Activated naive CD4-positive, alpha-beta T cell treated with anti-CD3 and anti-CD28 coated beads, Interleukin-2, amount 10 ng/mL, durations not matched to agents 7 days and 5 days (primary cell): ENCODE measurements around the gene MYOM1.
"Not testable (repeated sequence)": the region's sequence is repeated elsewhere in the genome, so short reads cannot be mapped to it uniquely, and the experiment has no call there.

Experiments used
- CTCF ChIA-PET: fragments of 350-600 bp; sonication (Branson Sonifier 250); formaldehyde crosslinking; loops from one replicate; lab custom pipeline; 2021; ENCODE audit warnings: antibody characterized with exemption; lab: Charles Lee
- DNase-seq: peaks from one replicate; pipeline ENCODE4 v3.0.0-alpha.2; 2020
- H3K27ac Mint-ChIP-seq: one replicate; pipeline ENCODE4 v1.8.0; 2021; ENCODE audit warnings: mild to moderate bottlenecking, moderate library complexity, mixed read lengths
- H3K27me3 Mint-ChIP-seq: one replicate; pipeline ENCODE4 v1.8.0; 2021; ENCODE audit warnings: mild to moderate bottlenecking, mixed read lengths
- H3K36me3 Mint-ChIP-seq: one replicate; pipeline ENCODE4 v1.8.0; 2021; ENCODE audit warnings: mixed read lengths
- H3K4me1 Mint-ChIP-seq: one replicate; pipeline ENCODE4 v1.8.0; 2021; ENCODE audit warnings: mixed read lengths
- H3K4me3 Mint-ChIP-seq: one replicate; pipeline ENCODE4 v1.8.0; 2021; ENCODE audit warnings: mild to moderate bottlenecking, moderate library complexity, mixed read lengths
- H3K9me3 Mint-ChIP-seq: one replicate; pipeline ENCODE4 v1.8.0; 2021; ENCODE audit warnings: mixed read lengths

The MYOM1 gene

DNA sequence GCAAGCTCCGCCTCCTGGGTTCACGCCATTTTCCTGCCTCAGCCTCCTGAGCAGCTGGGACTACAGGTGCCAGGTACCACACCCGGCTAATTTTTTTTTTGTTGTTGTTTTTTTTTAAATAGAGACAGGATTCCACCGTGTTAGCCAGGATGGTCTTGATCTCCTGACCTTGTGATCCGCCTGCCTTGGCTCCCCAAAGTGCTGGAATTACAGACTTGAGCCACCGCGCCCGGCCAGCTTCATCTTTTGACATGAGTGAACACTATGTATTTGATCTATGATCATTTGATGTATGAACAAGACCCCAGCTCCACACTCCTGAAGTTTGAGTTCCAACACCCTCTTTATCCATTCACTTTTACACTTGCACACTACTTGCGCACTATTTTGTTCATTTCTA, 163.5 kb downstream of the MYOM1 start:
- CTCF ChIA-PET: interaction anchor here (1.6 to 2.0 kb wide), 3 partner anchors 61 to 73 kb away, joined by 4 to 6 read pairs (median 4); no protein-coding TSS in a partner anchor
- H3K9me3 Mint-ChIP-seq: peaks cover 11% of the 10 kb centered on the region
- no peak for DNase-seq
- peaks cover 72% of the 10 kb centered on the region for H3K4me1 Mint-ChIP-seq
- H3K4me3 Mint-ChIP-seq: no peak overlapping the region
- H3K27me3 Mint-ChIP-seq: peaks cover 4% of the 10 kb centered on the region
- peaks cover 12% of the 10 kb centered on the region for H3K36me3 Mint-ChIP-seq
- H3K27ac Mint-ChIP-seq: peak overlapping the region; percentile 66

DNA sequence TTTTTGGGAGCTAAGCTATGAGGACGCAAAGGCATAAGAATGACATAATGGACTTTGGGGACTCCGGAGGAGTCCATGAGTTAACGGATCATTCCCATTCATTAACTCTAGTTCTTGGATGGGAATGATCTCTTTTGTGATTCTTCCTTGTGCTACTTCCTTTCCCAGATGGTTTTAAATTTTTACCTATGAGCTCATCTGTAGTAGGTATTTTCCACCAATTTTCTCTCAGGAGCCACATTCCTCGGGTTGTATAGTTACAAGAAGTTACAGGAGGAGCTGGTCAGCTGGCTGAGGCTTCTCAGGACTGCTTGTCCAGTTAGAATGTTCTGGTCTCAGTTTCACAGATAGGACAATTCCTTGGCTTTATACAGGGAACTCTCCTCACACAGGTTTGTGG, 164.0 kb downstream of the MYOM1 start:
- Mint-ChIP-seq H3K27me3 (peaks cover 4% of the 10 kb centered on the region), H3K9me3 (peaks cover 11% of the 10 kb centered on the region), H3K4me3 (no peak overlapping the region), H3K27ac (no peak overlapping the region), H3K36me3 (peaks cover 12% of the 10 kb centered on the region), H3K4me1 (peaks cover 67% of the 10 kb centered on the region)
- DNase-seq: no peak
- CTCF ChIA-PET: interaction anchor here (1.8 to 2.0 kb wide), 2 partner anchors 62 to 73 kb away, joined by 4 to 6 read pairs; no protein-coding TSS in a partner anchor

DNA sequence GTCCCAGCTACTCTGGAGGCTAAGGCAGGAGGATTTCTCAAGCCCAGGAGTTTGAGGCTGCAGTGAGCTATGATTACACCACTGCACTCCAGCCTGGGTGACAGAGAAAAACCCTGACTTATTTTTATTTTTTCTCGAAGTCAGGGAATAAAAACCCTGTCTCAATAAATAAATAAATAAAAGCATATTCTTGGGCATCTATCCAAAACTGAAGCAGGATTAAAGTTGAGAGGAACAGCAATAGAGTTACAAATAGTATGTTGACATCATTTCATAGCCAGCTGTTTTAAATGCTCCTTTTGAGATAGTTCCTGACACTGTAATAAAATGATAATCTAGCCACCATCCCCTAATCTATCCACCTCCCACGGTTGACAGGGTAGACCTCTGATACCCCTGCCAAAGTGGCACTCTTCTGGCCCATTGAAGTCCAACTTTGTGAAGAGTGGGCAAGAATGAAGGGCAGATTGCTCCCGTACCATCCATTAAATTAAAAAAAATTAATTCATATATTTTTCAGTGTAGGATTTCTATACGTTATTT, 164.5 kb downstream of the MYOM1 start:
- DNase-seq: no peak
- H3K27ac Mint-ChIP-seq: no peak overlapping the region
- H3K9me3 Mint-ChIP-seq: peaks cover 11% of the 10 kb centered on the region
- no peak overlapping the region for H3K4me3 Mint-ChIP-seq
- peaks cover 61% of the 10 kb centered on the region for H3K4me1 Mint-ChIP-seq
- CTCF ChIA-PET: interaction anchor here (1.8 to 2.0 kb wide), 2 partner anchors 61 to 74 kb away, joined by 4 to 6 read pairs; no protein-coding TSS in a partner anchor
- peaks cover 12% of the 10 kb centered on the region for H3K36me3 Mint-ChIP-seq
- peaks cover 4% of the 10 kb centered on the region for H3K27me3 Mint-ChIP-seq

DNA sequence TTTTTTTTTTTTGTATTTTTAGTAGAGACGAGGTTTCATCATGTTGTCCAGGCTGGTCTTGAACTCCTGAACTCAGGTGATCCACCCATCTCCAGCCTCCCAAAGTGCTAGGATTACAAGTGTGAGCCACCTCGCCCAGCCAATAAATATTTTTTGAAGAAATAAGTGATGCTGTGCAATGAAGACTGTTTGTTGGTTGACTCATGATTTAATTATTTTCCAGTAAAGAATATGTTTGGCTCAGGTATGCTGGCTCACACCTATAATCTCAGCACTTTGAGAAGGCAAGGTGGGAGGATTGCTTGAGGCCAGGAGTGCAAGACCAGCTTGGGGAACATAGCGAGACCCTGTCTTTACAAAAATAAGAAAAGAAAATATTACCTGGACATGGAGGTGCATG, 165.0 kb downstream of the MYOM1 start:
- peaks cover 4% of the 10 kb centered on the region for H3K27me3 Mint-ChIP-seq
- peaks cover 12% of the 10 kb centered on the region for H3K36me3 Mint-ChIP-seq
- no peak for DNase-seq
- CTCF ChIA-PET: interaction anchor here (1.8 kb wide), 1 partner anchor 61 kb away, joined by 4 read pairs; no protein-coding TSS in a partner anchor
- H3K9me3 Mint-ChIP-seq: peaks cover 11% of the 10 kb centered on the region
- peaks cover 56% of the 10 kb centered on the region for H3K4me1 Mint-ChIP-seq
- H3K4me3 Mint-ChIP-seq: no peak overlapping the region
- no peak overlapping the region for H3K27ac Mint-ChIP-seq

DNA sequence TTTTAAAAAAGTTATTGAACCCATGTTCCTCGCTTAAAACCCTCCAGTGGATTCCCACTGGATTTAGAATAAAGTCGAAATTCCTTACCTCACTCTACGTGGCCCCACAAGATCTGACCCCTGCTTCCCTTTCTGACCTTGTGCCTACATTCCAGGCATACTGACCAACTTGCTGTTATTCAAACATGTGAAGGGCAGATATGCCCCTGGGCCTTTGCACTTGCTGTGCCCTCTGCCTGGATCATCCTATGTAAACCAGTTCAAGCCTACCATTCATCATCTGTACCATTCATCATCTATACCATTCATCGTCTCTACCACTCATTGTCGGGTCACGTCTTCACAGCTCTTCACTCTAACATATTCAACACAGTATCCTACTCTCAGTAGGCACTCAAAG, 165.6 kb downstream of the MYOM1 start:
- CTCF ChIA-PET: no interaction called here
- H3K4me1 Mint-ChIP-seq: peaks cover 52% of the 10 kb centered on the region
- no peak overlapping the region for H3K27ac Mint-ChIP-seq

DNA sequence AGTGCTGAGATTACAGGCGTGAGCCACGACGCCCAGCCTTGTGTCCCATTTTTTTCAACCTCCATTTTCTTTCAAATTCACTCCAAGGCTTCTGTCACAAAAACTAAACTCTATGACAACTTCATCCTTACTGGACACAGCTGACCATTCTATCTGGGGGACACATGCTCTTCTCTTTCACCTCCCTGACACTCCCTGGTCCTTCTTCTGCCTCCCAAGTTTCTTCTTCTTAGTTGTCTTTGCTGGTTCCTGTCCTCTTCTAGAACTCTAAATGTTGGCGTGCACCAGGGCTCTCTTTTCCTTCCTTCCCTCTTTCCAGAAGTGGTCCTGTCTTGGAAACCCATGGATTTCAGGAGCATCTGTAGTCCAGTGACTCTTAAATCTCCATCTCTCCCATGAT, 166.7 kb downstream of the MYOM1 start:
- peaks cover 11% of the 10 kb centered on the region for H3K9me3 Mint-ChIP-seq
- H3K27ac Mint-ChIP-seq: peak overlapping the region; percentile 30
- H3K4me3 Mint-ChIP-seq: no peak overlapping the region

More for the DNA sequence above, 165.6 kb downstream of the MYOM1 start:
- DNase-seq: no peak
- no peak overlapping the region for H3K4me3 Mint-ChIP-seq
- peaks cover 11% of the 10 kb centered on the region for H3K9me3 Mint-ChIP-seq
- H3K27me3 Mint-ChIP-seq: peaks cover 4% of the 10 kb centered on the region
- peaks cover 12% of the 10 kb centered on the region for H3K36me3 Mint-ChIP-seq

DNA sequence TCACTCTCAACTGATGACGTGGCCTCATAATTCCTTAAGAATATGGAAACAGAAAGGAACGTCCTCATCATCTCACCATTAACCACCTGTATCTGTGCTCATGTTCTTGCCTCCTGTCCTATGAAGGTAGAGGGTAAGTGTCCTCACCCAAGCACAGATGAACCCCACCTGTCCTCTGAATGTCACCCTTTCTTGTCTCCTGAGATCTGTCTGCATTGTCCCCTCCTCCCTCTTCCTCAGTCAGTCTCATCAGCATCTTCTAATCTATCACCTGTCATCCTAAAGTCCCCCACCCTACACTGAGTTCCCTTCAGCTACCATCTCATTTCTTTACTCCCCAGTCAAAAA, 167.4 kb downstream of the MYOM1 start:
- peaks cover 11% of the 10 kb centered on the region for H3K9me3 Mint-ChIP-seq
- H3K4me3 Mint-ChIP-seq: no peak overlapping the region

More for the DNA sequence above, 166.7 kb downstream of the MYOM1 start:
- Mint-ChIP-seq H3K27me3 (peaks cover 6% of the 10 kb centered on the region), H3K36me3 (peaks cover 12% of the 10 kb centered on the region), H3K4me1 (peaks cover 46% of the 10 kb centered on the region)
- no peak for DNase-seq
- CTCF ChIA-PET: interaction anchor here (0.7 kb wide), 1 partner anchor 35 kb away, joined by 3 read pairs; no protein-coding TSS in a partner anchor

DNA sequence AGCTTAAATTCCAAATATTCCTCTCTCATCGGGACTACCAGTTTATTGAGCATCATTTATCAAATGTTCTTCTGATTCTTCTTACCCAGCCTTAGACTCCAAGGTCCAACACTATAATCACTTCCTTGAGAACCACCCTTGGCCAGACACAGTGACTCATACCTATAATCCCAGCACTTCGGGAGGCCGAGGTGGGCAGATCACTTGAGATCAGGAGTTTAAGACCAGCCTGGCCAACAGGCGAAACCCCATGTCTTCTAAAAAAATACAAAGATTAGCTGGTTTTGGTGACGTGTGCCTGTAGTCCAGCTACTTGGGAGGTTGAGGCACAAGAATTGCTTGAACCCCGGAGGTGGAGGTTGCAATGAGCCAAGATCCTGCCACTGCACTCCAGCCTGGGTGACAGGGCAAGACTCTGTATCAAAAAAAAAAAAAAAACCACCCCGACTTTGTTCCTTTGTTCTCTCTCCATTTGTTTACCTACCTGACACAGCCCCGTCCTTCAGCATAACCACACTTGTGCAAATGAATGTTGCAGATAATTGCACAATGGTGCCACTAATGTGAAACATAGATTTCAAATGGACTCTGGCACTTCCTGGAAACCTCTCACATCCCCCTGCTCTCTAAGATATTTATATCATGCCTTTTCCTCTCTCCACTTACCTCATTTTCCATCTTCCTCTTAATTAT, 167.9 kb downstream of the MYOM1 start:
- peaks cover 11% of the 10 kb centered on the region for H3K9me3 Mint-ChIP-seq
- H3K27ac Mint-ChIP-seq: peak overlapping the region; percentile 42
- peaks cover 12% of the 10 kb centered on the region for H3K36me3 Mint-ChIP-seq
- DNase-seq: no peak
- H3K4me3 Mint-ChIP-seq: no peak overlapping the region
- CTCF ChIA-PET: no interaction called here
- peaks cover 38% of the 10 kb centered on the region for H3K4me1 Mint-ChIP-seq
- peaks cover 9% of the 10 kb centered on the region for H3K27me3 Mint-ChIP-seq

More for the DNA sequence above, 167.4 kb downstream of the MYOM1 start:
- Mint-ChIP-seq H3K36me3 (peaks cover 12% of the 10 kb centered on the region), H3K27me3 (peaks cover 9% of the 10 kb centered on the region), H3K27ac (peak overlapping the region; percentile 42), H3K4me1 (peaks cover 43% of the 10 kb centered on the region)
- no peak for DNase-seq
- CTCF ChIA-PET: no interaction called here

DNA sequence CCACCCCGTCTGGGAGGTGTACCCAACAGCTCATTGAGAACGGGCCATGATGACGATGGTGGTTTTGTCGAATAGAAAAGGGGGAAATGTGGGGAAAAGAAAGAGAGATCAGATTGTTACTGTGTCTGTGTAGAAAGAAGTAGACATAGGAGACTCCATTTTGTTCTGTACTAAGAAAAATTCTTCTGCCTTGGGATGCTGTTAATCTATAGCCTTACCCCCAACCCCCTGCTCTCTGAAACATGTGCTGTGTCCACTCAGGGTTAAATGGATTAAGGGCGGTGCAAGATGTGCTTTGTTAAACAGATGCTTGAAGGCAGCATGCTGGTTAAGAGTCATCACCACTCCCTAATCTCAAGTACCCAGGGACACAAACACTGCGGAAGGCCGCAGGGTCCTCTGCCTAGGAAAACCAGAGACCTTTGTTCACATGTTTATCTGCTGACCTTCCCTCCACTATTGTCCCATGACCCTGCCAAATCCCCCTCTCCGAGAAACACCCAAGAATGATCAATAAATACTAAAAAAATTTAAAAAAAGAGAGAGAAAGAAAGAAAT, 169.8 kb downstream of the MYOM1 start:
- DNase-seq, CTCF ChIA-PET, H3K4me3 Mint-ChIP-seq, H3K27ac Mint-ChIP-seq, H3K27me3 Mint-ChIP-seq: not testable (repeated sequence)
- peaks cover 11% of the 10 kb centered on the region for H3K9me3 Mint-ChIP-seq
- H3K4me1 Mint-ChIP-seq: peaks cover 47% of the 10 kb centered on the region
- peaks cover 12% of the 10 kb centered on the region for H3K36me3 Mint-ChIP-seq

DNA sequence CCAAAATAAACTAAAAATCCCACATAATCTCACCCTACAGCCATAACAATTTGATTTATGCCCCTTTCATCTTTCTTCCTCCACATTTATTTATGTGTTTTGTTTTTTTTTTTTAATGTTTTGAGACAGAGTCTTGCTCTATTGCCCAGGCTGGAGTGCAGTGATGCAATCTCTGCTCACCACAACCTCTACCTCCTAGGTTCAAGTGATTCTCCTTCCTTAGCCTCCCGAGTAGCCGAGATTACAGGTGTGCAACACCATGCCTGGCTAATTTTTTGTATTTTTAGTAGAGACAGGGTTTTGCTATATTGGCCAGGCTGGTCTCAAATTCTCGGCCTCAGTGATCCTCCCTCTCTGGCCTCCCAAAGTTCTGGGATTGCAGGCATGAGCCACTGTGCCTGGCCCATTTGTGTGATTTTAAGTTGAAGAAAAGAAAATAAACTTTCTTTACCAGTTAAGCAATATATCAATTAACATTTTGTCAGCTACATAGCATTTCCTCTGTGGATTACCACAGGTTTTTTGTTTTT, 170.9 kb downstream of the MYOM1 start:
- Mint-ChIP-seq H3K4me3 (no peak overlapping the region), H3K36me3 (peaks cover 9% of the 10 kb centered on the region), H3K27me3 (peaks cover 4% of the 10 kb centered on the region), H3K4me1 (peaks cover 46% of the 10 kb centered on the region), H3K9me3 (peaks cover 8% of the 10 kb centered on the region), H3K27ac (peak overlapping the region; percentile 62)
- CTCF ChIA-PET: no interaction called here
- DNase-seq: no peak

DNA sequence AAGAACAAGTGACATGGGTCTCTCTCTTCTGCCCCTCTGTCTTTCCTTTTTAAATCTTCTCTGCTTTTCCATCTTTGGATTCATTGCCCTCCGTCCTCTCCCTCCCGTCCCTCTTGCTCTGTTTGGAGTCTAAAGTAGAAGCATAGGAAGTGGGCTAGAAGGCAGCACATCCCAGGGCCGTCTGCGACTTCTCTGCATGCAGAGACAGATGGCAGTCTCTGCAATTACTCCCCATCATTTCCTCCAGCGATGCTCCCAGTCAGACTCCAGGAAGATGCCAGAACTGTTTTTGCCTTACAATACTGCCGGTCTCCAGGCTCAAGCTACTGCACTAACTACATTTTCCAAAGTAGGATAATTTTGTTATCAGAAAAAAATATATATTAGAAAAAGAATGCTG, 171.6 kb downstream of the MYOM1 start:
- no peak for DNase-seq
- Mint-ChIP-seq H3K4me1 (peaks cover 40% of the 10 kb centered on the region), H3K4me3 (no peak overlapping the region), H3K27me3 (peaks cover 4% of the 10 kb centered on the region), H3K9me3 (peaks cover 2% of the 10 kb centered on the region), H3K27ac (peak overlapping the region; percentile 34), H3K36me3 (peaks cover 3% of the 10 kb centered on the region)
- CTCF ChIA-PET: interaction anchor here (0.6 kb wide), 1 partner anchor 53 kb away, joined by 3 read pairs; no protein-coding TSS in a partner anchor

DNA sequence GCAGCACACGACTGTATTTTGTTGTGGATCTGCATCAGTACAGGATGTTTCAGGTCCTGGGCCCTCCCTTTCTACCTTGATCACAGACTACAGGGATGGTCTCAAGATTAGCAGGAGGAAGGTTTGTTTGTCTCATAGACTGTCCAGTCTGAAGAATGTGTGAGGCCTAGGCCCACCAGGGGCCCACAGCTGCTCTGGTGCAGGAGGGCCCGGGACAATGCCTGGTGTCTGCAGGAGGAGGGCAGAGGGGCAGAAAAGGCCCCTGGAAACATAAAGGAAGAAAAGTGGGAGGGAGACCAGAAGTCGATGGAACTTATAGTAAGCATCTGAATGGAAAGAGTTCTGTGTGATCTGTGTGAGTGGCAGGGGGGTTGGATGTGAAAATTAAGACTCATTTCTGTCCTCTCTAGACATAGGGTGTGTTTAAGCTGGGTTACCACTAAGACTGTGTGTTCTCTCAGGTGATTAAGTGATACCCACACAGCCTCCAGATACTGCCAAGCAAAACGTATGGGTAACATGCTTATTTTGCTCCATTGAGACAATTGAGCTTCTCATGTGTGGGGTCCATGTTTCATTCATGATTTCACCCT, 173.5 kb downstream of the MYOM1 start:
- Mint-ChIP-seq H3K9me3 (no peaks in the 10 kb centered on the region), H3K4me3 (no peak overlapping the region), H3K27me3 (peaks cover 4% of the 10 kb centered on the region), H3K27ac (peak overlapping the region; percentile 79), H3K36me3 (no peaks in the 10 kb centered on the region), H3K4me1 (peaks cover 29% of the 10 kb centered on the region)
- CTCF ChIA-PET: interaction anchor here (1.0 kb wide), 1 partner anchor 17 kb away, joined by 5 read pairs; no protein-coding TSS in a partner anchor
- no peak for DNase-seq

DNA sequence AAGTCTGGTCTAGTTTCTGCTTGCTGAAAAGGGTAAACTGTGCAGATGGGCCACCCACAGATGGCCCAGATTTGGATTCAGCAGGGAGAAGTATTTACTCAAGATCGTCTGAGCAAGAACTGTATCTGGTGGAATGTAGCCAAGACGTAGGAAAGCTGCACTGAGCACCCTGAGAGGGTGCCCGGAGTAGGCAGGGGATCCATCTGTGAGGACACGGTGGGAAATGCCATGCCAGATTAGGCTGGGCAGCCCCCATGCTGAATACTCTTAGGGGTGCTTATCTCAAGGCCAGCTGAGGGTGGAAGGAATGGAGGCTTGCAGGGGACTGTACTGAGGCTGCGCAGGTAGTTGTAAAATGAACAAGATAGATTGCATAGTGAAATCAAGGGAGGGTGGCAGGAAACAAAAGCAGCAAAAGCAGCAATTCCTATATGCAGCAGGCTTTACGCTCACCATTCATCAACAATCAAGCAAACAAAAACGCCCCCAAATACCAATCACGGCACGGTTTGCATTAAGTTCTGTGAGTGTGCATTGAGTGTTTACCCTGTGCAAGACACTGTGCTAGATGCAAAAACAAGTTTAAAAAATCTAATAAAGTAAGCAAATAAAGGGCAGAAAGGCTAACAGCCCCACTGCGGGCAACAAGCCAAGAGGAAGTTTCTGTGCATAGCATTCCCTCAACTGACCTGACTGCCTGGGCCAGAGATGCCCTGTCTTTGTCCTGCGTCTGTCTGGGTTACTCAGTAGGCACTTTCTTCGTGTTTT, 174.7 kb downstream of the MYOM1 start:
- Mint-ChIP-seq H3K9me3 (no peaks in the 10 kb centered on the region), H3K27ac (no peak overlapping the region), H3K4me1 (peaks cover 30% of the 10 kb centered on the region), H3K4me3 (no peak overlapping the region), H3K27me3 (peaks cover 4% of the 10 kb centered on the region), H3K36me3 (no peaks in the 10 kb centered on the region)
- DNase-seq: no peak
- CTCF ChIA-PET: interaction anchor here (0.7 to 0.9 kb wide), 2 partner anchors 18 to 51 kb away, joined by 3 read pairs; no protein-coding TSS in a partner anchor
